GM12874 (cell line): Measurements from ENCODE around the gene CDK9.

Experiments used
- CTCF ChIP-seq: IDR thresholded peaks from 2 replicates; pipeline ENCODE4 v1.5.1; 2011; ENCODE audit warnings: low read depth, mild to moderate bottlenecking, control low read depth, low read length, moderate library complexity; ENCODE audit not compliant: insufficient read depth

Gene CDK9

GRCh38 chr9:127765418-127765817 is 20.4 kb upstream of the CDK9 start:
- no peak for TF ChIP-seq CTCF

- TF ChIP-seq CTCF, result no peak
Observed at GRCh38 chr9:127767410-127767809, 18.4 kb upstream of the CDK9 start.

- TF ChIP-seq CTCF, result no peak
Observed at GRCh38 chr9:127767909-127768331, 17.9 kb upstream of the CDK9 start.

GRCh38 chr9:127768698-127769097 is 17.1 kb upstream of the CDK9 start:
- no peak for TF ChIP-seq CTCF

GRCh38 chr9:127769101-127769500 is 16.7 kb upstream of the CDK9 start:
- TF ChIP-seq CTCF, result no peak

GRCh38 chr9:127769929-127770582 is 15.8 kb upstream of the CDK9 start:
- TF ChIP-seq CTCF, result no peak

- no peak for TF ChIP-seq CTCF
Observed at GRCh38 chr9:127770583-127770904, 15.3 kb upstream of the CDK9 start.
